ENCODE data around the gene GFY.

GFY gene

DNA sequence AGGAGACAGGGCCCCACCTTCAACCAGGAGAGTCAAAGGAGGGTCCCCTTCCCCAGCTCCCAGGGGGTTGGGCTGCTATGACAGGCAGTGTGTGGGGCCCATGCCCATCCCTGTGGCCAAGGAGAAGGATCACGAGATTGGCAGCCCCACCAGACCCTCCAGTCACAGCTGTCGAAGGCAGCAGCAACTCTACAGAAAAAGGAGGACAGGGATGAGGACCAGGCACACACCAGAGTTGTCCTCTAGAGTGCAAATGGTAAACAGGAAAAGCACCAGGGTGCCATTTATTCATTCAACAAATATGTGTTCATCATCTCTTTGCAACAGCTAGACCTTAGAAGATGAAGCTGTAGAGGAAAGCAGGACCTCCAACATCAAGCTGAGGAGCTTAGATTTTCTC, 6.0 kb upstream of the GFY start:
- Histone ChIP-seq H3K4me1 (ENCODE audit: low read depth, poor library complexity, severe bottlenecking) (peaks cover 4% of the 10 kb centered on the region), H2AFZ (ENCODE audit: low read depth) (no peak overlapping the region), H3K27ac (no peak overlapping the region), H3K4me2 (no peak overlapping the region), H3K36me3 (ENCODE audit: insufficient read depth) (no peaks in the 10 kb centered on the region), H3K27me3 (ENCODE audit: insufficient read depth, low read depth) (peaks cover 94% of the 10 kb centered on the region), H3K9ac (no peak overlapping the region), H3K79me2 (ENCODE audit: insufficient read depth, low read depth) (no peaks in the 10 kb centered on the region), H3K4me3 (IDR thresholded peaks at IDR 0.05; ENCODE audit: insufficient read depth, low read depth, low read length) (no peak overlapping the region), H4K20me1 (ENCODE audit: insufficient read depth) (no peaks in the 10 kb centered on the region)
- TF ChIP-seq, protein P1, sequence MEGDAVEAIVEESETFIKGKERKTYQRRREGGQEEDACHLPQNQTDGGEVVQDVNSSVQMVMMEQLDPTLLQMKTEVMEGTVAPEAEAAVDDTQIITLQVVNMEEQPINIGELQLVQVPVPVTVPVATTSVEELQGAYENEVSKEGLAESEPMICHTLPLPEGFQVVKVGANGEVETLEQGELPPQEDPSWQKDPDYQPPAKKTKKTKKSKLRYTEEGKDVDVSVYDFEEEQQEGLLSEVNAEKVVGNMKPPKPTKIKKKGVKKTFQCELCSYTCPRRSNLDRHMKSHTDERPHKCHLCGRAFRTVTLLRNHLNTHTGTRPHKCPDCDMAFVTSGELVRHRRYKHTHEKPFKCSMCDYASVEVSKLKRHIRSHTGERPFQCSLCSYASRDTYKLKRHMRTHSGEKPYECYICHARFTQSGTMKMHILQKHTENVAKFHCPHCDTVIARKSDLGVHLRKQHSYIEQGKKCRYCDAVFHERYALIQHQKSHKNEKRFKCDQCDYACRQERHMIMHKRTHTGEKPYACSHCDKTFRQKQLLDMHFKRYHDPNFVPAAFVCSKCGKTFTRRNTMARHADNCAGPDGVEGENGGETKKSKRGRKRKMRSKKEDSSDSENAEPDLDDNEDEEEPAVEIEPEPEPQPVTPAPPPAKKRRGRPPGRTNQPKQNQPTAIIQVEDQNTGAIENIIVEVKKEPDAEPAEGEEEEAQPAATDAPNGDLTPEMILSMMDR (conservative IDR thresholded peaks at IDR 0.05; ENCODE audit: low read depth, low read length): no peak

DNA sequence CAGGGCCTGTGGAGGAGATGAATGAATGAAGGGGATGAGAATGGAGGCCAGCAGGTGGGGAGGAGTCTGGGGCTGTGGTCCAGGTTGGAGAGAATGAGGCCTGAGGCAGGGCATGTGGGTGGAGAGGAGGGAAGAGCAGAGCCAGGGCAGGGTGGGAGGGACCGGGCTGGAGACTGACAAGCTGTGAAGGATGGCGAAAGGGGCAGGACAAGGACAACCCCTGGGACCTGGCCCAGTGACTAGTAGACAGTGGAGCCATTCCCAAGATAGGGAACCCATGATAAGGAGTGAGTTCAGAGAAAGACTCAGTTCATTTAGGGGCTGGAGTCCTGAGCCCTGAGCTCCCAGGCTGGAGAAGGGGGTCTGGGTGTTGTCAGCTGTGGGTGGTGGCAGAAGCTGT, 5.0 kb upstream of the GFY start:
- TF ChIP-seq, protein P1 (conservative IDR thresholded peaks at IDR 0.05; ENCODE audit: low read depth, low read length): no peak
- peaks cover 99% of the 10 kb centered on the region for H3K27me3 ChIP-seq (ENCODE audit: insufficient read depth, low read depth)

DNA sequence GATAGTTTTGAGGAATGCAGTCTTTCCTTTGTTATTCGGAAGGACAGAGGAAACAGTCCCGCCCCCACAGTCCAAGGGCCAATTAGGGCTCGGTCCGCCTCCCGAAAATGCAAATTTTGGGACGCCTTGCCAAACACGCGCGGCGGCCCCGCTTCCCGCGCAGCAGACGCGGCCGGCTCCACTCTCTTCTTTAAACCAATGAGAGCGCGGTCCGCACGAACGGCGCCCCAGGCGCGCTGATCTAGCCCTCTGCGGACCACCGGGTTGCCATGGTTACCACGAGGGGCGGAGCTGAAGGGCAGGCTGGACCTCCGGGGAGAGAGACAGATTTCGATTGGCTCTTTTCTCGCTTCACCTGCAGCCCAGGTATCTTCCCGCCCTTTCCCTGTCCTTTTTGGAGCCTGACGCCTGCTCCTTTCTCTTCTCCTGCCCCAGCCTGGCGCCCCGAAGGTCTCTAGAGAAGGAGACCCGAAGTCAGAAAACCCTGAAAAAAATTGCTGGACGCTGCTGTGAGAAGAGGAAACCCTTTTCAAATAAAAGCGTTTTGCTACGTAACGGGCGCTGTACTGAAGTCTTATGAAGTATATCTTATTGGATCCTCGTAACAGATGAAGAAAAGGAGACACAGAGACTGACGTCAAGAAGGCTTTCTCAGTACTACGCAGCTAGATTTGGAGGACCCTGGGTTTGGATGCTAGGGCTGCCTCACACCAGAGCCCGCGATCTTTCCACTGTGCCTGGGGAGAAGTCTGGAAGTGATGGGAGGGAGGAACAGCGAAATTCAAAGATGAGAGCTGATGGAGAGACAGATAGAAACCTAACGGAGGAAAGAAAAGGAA, 3.9 kb upstream of the GFY start:
- H3K27me3 ChIP-seq (ENCODE audit: insufficient read depth, low read depth): peaks cover 99% of the 10 kb centered on the region
- no peak overlapping the region for H2AFZ ChIP-seq (ENCODE audit: low read depth)
- H3K4me1 ChIP-seq (ENCODE audit: low read depth, poor library complexity, severe bottlenecking): peaks cover 4% of the 10 kb centered on the region
- no peaks in the 10 kb centered on the region for H4K20me1 ChIP-seq (ENCODE audit: insufficient read depth)
- H3K9ac ChIP-seq: no peak overlapping the region
- no peaks in the 10 kb centered on the region for H3K79me2 ChIP-seq (ENCODE audit: insufficient read depth, low read depth)
- H3K27ac ChIP-seq: no peak overlapping the region
- H3K4me2 ChIP-seq: no peak overlapping the region
- TF ChIP-seq, protein P1 (conservative IDR thresholded peaks at IDR 0.05; ENCODE audit: low read depth, low read length): no peak
- H3K36me3 ChIP-seq (ENCODE audit: insufficient read depth): no peaks in the 10 kb centered on the region
- H3K4me3 ChIP-seq (IDR thresholded peaks at IDR 0.05; ENCODE audit: insufficient read depth, low read depth, low read length): no peak overlapping the region

More for the DNA sequence above, 5.0 kb upstream of the GFY start:
- no peaks in the 10 kb centered on the region for H3K79me2 ChIP-seq (ENCODE audit: insufficient read depth, low read depth)
- no peaks in the 10 kb centered on the region for H3K36me3 ChIP-seq (ENCODE audit: insufficient read depth)
- peaks cover 4% of the 10 kb centered on the region for H3K4me1 ChIP-seq (ENCODE audit: low read depth, poor library complexity, severe bottlenecking)
- H3K27ac ChIP-seq: no peak overlapping the region
- no peak overlapping the region for H2AFZ ChIP-seq (ENCODE audit: low read depth)
- no peak overlapping the region for H3K9ac ChIP-seq
- H3K4me2 ChIP-seq: no peak overlapping the region
- no peaks in the 10 kb centered on the region for H4K20me1 ChIP-seq (ENCODE audit: insufficient read depth)
- H3K4me3 ChIP-seq (IDR thresholded peaks at IDR 0.05; ENCODE audit: insufficient read depth, low read depth, low read length): no peak overlapping the region

DNA sequence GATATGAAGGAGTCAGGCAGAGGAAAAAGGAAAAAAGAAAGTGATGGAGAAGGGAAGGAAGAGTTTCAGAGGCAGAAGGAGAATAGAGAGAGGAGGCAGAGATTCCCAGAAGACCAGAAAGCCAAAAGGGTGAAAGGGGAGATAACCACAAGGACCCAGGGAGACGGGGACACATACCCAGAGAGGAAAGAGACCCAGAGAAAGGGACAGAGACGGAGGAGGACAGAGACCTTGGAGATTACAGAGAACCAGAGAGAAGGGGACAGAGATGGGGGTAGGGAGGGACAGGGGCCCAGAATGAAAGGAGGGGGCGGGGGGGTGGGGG, 3.3 kb upstream of the GFY start:
- no peaks in the 10 kb centered on the region for H3K36me3 ChIP-seq (ENCODE audit: insufficient read depth)
- peaks cover 4% of the 10 kb centered on the region for H3K4me1 ChIP-seq (ENCODE audit: low read depth, poor library complexity, severe bottlenecking)
- no peak overlapping the region for H3K27ac ChIP-seq
- peaks cover 99% of the 10 kb centered on the region for H3K27me3 ChIP-seq (ENCODE audit: insufficient read depth, low read depth)
- no peak overlapping the region for H3K4me2 ChIP-seq
- H3K79me2 ChIP-seq (ENCODE audit: insufficient read depth, low read depth): no peaks in the 10 kb centered on the region
- TF ChIP-seq, protein P1 (conservative IDR thresholded peaks at IDR 0.05; ENCODE audit: low read depth, low read length): no peak
- H2AFZ ChIP-seq (ENCODE audit: low read depth): no peak overlapping the region
- H3K4me3 ChIP-seq (IDR thresholded peaks at IDR 0.05; ENCODE audit: insufficient read depth, low read depth, low read length): no peak overlapping the region
- no peaks in the 10 kb centered on the region for H4K20me1 ChIP-seq (ENCODE audit: insufficient read depth)
- no peak overlapping the region for H3K9ac ChIP-seq
